Esophagus muscularis mucosa (tissue), 4 donors: Measurements from ENCODE around the gene FAM81A. TPM values are rescaled to one million over a fixed set of nuclear protein-coding genes. Genes with fewer than 3 reads are reported as not detected.
"Not testable (repeated sequence)": the region's sequence is repeated elsewhere in the genome, so short reads cannot be mapped to it uniquely, and the experiment has no call there.

Source experiments
- DNase-seq: peaks from one replicate; pipeline ENCODE4 v3.0.0-alpha.2; 2017; ENCODE audit errors: extremely low spot score
- H3K27ac ChIP-seq, 4 donors: fragments of 200-600 bp; sonication (generic); replicated peaks in 1 of 4; 1 replicate in 3 of 4; 2 replicates in 1 of 4; pipeline ENCODE4 v1.5.1; 2016 to 2019; ENCODE audit warnings: mild to moderate bottlenecking in 1 of 4
- H3K27me3 ChIP-seq, 4 donors: fragments of 200-600 bp; sonication (generic); one replicate each; pipeline versions ENCODE4 v1.5.1 to v1.6.0; 2016 to 2019
- H3K36me3 ChIP-seq, 4 donors: fragments of 200-600 bp; sonication (generic); one replicate each; pipeline ENCODE4 v1.5.1; 2016 to 2019
- H3K4me1 ChIP-seq, 4 donors: fragments of 200-600 bp; sonication (generic); one replicate each; pipeline ENCODE4 v1.5.1; 2016 to 2019
- H3K4me3 ChIP-seq, 4 donors: fragments of 200-600 bp; sonication (generic); 1 replicate in 2 of 4; 2 replicates in 2 of 4; pipeline ENCODE4 v1.5.1; 2016 to 2019; ENCODE audit warnings: mild to moderate bottlenecking in 4 of 4, moderate library complexity in 1 of 4
- H3K9me3 ChIP-seq, 4 donors: fragments of 200-600 bp; sonication (generic); 1 replicate in 3 of 4; 2 replicates in 1 of 4; pipeline ENCODE4 v1.5.1; 2016 to 2019
- CTCF ChIP-seq, 3 experiments: fragments of 200-600 bp in 2 of 3; fragments of 450-650 bp in 1 of 3; sonication (generic) in 2 of 3; IDR thresholded peaks; one replicate each; pipeline ENCODE4 v1.5.1; 2017 to 2019; ENCODE audit warnings: antibody characterized with exemption in 3 of 3, mild to moderate bottlenecking in 2 of 3, moderate library complexity in 1 of 3
- EP300 ChIP-seq: sonication (generic); formaldehyde crosslinking; IDR thresholded peaks from one replicate; pipeline ENCODE4 v1.6.1; 2017; ENCODE audit warnings: antibody characterized with exemption
- POLR2A ChIP-seq: fragments of 450-650 bp; IDR thresholded peaks from one replicate; pipeline ENCODE4 v1.6.1; 2017; ENCODE audit warnings: antibody characterized with exemption, moderate library complexity, mild to moderate bottlenecking, low read depth
- POLR2AphosphoS5 ChIP-seq, 2 donors: sonication (generic); formaldehyde crosslinking; IDR thresholded peaks; one replicate each; pipeline ENCODE4 v1.6.1; 2017; ENCODE audit warnings: antibody characterized with exemption in 2 of 2
- WGBS: methylation state at CpG from one replicate; pipeline ENCODE4 v1.1.5; 2018; 5-methylcytosine and 5-hydroxymethylcytosine counted together
- intact Hi-C: fragments of 100-400 bp; cut with DNase I; formaldehyde crosslinking; loops from one replicate; pipeline ENCODE4 v1.15.1; 2023
- total RNA-seq, 4 donors: library from RNA; depleted of rRNA; stranded (reverse); fragments of >200 nt; gene quantifications; one replicate each; pipeline versions ENCODE4 v1.1.0 to v1.2.1, GENCODE V29; 2016

The FAM81A gene
- total RNA-seq, 4 donors from 2014 or later, result 0.33 to 1.2 (median 0.84) TPM

GRCh38 chr15:59522988-59523461 lies 85.0 kb downstream of the FAM81A start:
- Histone ChIP-seq H3K36me3 (no peaks in the 10 kb centered on the region), H3K9me3 (no peaks in the 10 kb centered on the region), H3K4me3 (no peak overlapping the region), H3K27ac (no peak overlapping the region), H3K4me1 (no peaks in the 10 kb centered on the region), H3K27me3 (no peaks in the 10 kb centered on the region)
- 80% methylated on average over 14 of the region's 15 CpGs for WGBS
- intact Hi-C loops, result no loop called here
- no peak for DNase-seq
- TF ChIP-seq EP300, result no peak

- H3K36me3 ChIP-seq, result no peaks in the 10 kb centered on the region
- no peaks in the 10 kb centered on the region for H3K4me1 ChIP-seq
- DNase-seq, result no peak
- no peak overlapping the region for H3K4me3 ChIP-seq
- 91% methylated on average over 6 of the region's 6 CpGs for WGBS
- no peaks in the 10 kb centered on the region for H3K27me3 ChIP-seq
- H3K27ac ChIP-seq, result no peak overlapping the region
- no peak for TF ChIP-seq CTCF (IDR thresholded peaks at IDR 0.05)
- intact Hi-C loops, result no loop called here
- H3K9me3 ChIP-seq, result no peaks in the 10 kb centered on the region
Measured at GRCh38 chr15:59523702-59524101, 85.7 kb downstream of the FAM81A start.

DNA sequence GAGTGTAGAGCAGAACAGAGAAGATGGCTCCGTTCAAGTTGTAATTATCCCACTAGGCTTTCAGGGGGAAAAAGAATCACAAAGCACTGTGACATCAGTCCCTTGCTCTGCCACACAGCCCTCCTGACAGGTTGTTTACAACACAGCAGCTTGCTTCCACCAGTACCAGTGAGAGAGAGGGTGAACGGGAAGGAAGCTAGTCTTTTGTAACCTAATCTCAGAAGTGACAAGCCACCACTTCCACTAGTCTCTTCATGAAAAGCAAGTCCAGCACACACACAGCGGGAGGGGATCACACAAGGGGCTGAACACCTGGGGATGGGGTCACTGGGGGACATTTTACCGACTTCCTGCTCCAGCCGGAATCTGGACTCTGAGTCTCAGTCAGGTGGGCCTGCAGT lies 86.3 kb downstream of the FAM81A start:
- Histone ChIP-seq H3K9me3 (no peaks in the 10 kb centered on the region), H3K27ac (no peak overlapping the region), H3K4me1 (no peaks in the 10 kb centered on the region), H3K4me3 (no peak overlapping the region), H3K27me3 (no peaks in the 10 kb centered on the region), H3K36me3 (no peaks in the 10 kb centered on the region)
- intact Hi-C loops, result no loop called here
- peak; percentile 75 for DNase-seq
- 48% methylated on average over 5 of the region's 5 CpGs for WGBS
- TF ChIP-seq POLR2AphosphoS5 (IDR thresholded peaks at IDR 0.05) (no peak), CTCF (IDR thresholded peaks at IDR 0.05) (no peak), POLR2A (no peak), EP300 (no peak)

- H3K36me3 ChIP-seq, DNase-seq: not testable (repeated sequence)
Measured at GRCh38 chr15:59526466-59526865, 88.5 kb downstream of the FAM81A start.

DNA sequence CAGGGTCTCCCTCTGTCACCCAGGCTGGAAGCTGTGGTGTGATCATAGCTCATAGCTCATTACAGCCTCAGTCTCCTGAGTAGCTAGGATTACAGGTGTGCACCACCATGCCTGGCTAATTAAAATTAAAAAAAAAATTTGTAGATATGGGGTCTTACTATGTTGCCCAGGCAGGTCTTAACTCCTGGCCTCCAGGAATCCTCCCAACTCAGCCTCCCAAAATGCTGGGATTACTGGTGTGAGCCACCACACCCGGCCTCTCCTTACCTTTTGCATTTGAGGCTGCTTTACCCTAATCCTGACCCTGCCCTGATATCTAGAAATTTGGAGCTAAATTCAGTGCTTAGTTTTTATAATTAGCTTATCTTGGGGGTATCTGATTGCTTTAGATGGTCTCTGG lies 90.4 kb downstream of the FAM81A start:
- DNase-seq, result no peak
- TF ChIP-seq EP300 (no peak), POLR2A (no peak), CTCF (IDR thresholded peaks at IDR 0.05) (no peak), POLR2AphosphoS5 (IDR thresholded peaks at IDR 0.05) (no peak)
- WGBS, result 91% methylated on average over 1 of the region's 1 CpG
- Histone ChIP-seq H3K36me3 (no peaks in the 10 kb centered on the region), H3K4me1 (peaks cover 0 to 4% (median 0%) of the 10 kb centered on the region in 4 donors), H3K9me3 (no peaks in the 10 kb centered on the region), H3K27ac (no peak overlapping the region), H3K4me3 (no peak overlapping the region), H3K27me3 (peaks cover 0 to 9% (median 0%) of the 10 kb centered on the region in 4 donors)
- intact Hi-C loops, result no loop called here

More at GRCh38 chr15:59526466-59526865, 88.5 kb downstream of the FAM81A start:
- H3K27me3 ChIP-seq, H3K4me3 ChIP-seq, H3K4me1 ChIP-seq, H3K9me3 ChIP-seq, intact Hi-C loops, H3K27ac ChIP-seq: not testable (repeated sequence)
- WGBS, result 89% methylated on average over 6 of the region's 6 CpGs

GRCh38 chr15:59528961-59529402 lies 91.0 kb downstream of the FAM81A start:
- Histone ChIP-seq H3K4me1 (peaks cover 0 to 4% (median 0%) of the 10 kb centered on the region in 4 donors), H3K9me3 (no peaks in the 10 kb centered on the region), H3K4me3 (no peak overlapping the region), H3K36me3 (no peaks in the 10 kb centered on the region), H3K27me3 (peaks cover 0 to 9% (median 0%) of the 10 kb centered on the region in 4 donors), H3K27ac (no peak overlapping the region)
- WGBS, result 12% methylated on average over 8 of the region's 8 CpGs
- intact Hi-C loops, result no loop called here
- TF ChIP-seq POLR2A (no peak), POLR2AphosphoS5 (IDR thresholded peaks at IDR 0.05) (no peak), EP300 (no peak), CTCF (IDR thresholded peaks at IDR 0.05) (peak; percentile 79 to 84 (median 80))
- DNase-seq, result peak; percentile 96
